Measurements from ENCODE around the gene TECR. TPM values are rescaled to one million over a fixed set of nuclear protein-coding genes. Genes with fewer than 3 reads are reported as not detected.

Gene TECR
- total and polyA plus RNA-seq, 9 of the 15 experiments (the other 6 are each of a cell fraction or from before 2014, with no cell fraction given): 29.3 to 211 (median 81.4) TPM

DNA sequence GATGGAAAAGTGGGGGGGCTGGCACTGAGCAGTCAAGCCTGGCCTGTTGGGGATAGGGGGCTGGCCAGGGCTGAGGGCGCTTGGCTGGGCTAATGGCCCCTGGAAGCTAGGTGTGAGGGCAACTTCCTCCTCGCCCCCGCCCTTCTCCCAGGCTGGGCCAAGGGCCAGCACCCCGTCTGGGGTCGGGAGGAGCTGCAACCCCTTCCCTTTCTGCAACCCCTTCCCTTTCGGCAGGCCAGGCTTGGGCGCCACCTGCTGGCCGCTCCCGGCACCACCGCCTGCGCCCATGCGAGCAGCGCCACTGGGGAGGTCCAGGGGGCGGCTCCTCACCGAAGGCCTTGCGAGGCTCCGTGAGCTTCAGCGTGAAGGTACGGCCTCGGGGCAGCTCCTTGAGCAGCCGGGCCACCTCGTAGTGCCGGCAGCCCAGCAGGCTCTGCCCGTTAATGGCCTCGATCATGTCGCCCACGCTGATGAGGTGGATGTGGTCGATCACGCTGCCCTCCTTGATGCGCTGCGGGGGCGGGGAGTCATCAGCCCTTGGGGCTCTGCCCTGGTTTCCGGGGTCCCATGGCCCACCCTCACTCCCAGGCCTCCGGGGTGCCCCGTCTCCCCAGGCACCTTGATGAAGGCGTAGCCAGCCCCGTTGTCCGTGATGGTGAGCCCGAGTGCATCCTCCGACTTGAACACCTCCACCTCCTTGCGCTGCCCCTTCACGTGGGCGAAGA lies 49.3 kb upstream of the TECR start (continued):
- peak; percentile 99 for TF ChIP-seq ZBTB7A (IDR thresholded peaks at IDR 0.05; ENCODE audit: borderline replicate concordance, control insufficient read depth, low read depth, low read length)
- TF ChIP-seq GABPB1 (CRISPR knock-in tag; IDR thresholded peaks at IDR 0.05): 0 out of 2 replicates have a peak, but pooled peaks have one; percentile 14
- peak; percentile 75 for TF ChIP-seq SMC3 (conservative IDR thresholded peaks at IDR 0.05; ENCODE audit: insufficient read depth, low read depth, low read length)
- peak; percentile 66 for TF ChIP-seq KAT2B (IDR thresholded peaks at IDR 0.05; ENCODE audit: low read depth, low read length)
- TF ChIP-seq, protein P1, sequence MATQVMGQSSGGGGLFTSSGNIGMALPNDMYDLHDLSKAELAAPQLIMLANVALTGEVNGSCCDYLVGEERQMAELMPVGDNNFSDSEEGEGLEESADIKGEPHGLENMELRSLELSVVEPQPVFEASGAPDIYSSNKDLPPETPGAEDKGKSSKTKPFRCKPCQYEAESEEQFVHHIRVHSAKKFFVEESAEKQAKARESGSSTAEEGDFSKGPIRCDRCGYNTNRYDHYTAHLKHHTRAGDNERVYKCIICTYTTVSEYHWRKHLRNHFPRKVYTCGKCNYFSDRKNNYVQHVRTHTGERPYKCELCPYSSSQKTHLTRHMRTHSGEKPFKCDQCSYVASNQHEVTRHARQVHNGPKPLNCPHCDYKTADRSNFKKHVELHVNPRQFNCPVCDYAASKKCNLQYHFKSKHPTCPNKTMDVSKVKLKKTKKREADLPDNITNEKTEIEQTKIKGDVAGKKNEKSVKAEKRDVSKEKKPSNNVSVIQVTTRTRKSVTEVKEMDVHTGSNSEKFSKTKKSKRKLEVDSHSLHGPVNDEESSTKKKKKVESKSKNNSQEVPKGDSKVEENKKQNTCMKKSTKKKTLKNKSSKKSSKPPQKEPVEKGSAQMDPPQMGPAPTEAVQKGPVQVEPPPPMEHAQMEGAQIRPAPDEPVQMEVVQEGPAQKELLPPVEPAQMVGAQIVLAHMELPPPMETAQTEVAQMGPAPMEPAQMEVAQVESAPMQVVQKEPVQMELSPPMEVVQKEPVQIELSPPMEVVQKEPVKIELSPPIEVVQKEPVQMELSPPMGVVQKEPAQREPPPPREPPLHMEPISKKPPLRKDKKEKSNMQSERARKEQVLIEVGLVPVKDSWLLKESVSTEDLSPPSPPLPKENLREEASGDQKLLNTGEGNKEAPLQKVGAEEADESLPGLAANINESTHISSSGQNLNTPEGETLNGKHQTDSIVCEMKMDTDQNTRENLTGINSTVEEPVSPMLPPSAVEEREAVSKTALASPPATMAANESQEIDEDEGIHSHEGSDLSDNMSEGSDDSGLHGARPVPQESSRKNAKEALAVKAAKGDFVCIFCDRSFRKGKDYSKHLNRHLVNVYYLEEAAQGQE (IDR thresholded peaks at IDR 0.05; ENCODE audit: borderline replicate concordance): peak; percentile 65; the same call in 1 of the 2 replicates
- TF ChIP-seq, protein P1 (CRISPR knock-in tag; IDR thresholded peaks at IDR 0.05; ENCODE audit: low read depth): no peak
- 0 out of 2 replicates have a peak, but pooled peaks have one; percentile 21 for TF ChIP-seq MYC (IDR thresholded peaks at IDR 0.05; ENCODE audit: low read depth, low read length)
- TF ChIP-seq MYC (CRISPR knock-in tag; IDR thresholded peaks at IDR 0.05; ENCODE audit: borderline replicate concordance, low read depth): no peak
- TF ChIP-seq SIN3B (IDR thresholded peaks at IDR 0.05; ENCODE audit: low read depth): no peak
- no peak for TF ChIP-seq FIP1L1 (IDR thresholded peaks at IDR 0.05; ENCODE audit: low read depth, low read length, poor library complexity, severe bottlenecking)
- TF ChIP-seq CBFB (CRISPR knock-in tag; IDR thresholded peaks at IDR 0.05): peak; percentile 32; the same call in 1 of the 2 replicates
- TF ChIP-seq, protein P2, sequence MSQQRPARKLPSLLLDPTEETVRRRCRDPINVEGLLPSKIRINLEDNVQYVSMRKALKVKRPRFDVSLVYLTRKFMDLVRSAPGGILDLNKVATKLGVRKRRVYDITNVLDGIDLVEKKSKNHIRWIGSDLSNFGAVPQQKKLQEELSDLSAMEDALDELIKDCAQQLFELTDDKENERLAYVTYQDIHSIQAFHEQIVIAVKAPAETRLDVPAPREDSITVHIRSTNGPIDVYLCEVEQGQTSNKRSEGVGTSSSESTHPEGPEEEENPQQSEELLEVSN (IDR thresholded peaks at IDR 0.05; ENCODE audit: borderline replicate concordance in 1 of 2, extremely low read depth in 1 of 2, insufficient read depth in 1 of 2, insufficient read length in 1 of 2, low read depth in 1 of 2, low read length in 1 of 2, poor library complexity in 1 of 2, severe bottlenecking in 1 of 2): peak in 1 of 2 experiments; percentile 39
- peak; percentile 20 for TF ChIP-seq RBM22 (IDR thresholded peaks at IDR 0.05; ENCODE audit: low read depth, low read length, poor library complexity, severe bottlenecking)
- peak; percentile 58 to 82 for TF ChIP-seq RAD21 (CRISPR knock-in tag; conservative IDR thresholded peaks at IDR 0.05 in 1 of 2, IDR thresholded peaks at IDR 0.05 in 1 of 2)
- TF ChIP-seq BMI1 (IDR thresholded peaks at IDR 0.05; ENCODE audit: low read length): no peak
- TF ChIP-seq, protein P3, sequence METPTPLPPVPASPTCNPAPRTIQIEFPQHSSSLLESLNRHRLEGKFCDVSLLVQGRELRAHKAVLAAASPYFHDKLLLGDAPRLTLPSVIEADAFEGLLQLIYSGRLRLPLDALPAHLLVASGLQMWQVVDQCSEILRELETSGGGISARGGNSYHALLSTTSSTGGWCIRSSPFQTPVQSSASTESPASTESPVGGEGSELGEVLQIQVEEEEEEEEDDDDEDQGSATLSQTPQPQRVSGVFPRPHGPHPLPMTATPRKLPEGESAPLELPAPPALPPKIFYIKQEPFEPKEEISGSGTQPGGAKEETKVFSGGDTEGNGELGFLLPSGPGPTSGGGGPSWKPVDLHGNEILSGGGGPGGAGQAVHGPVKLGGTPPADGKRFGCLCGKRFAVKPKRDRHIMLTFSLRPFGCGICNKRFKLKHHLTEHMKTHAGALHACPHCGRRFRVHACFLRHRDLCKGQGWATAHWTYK (CRISPR knock-in tag; IDR thresholded peaks at IDR 0.05): 0 out of 2 replicates have a peak, but pooled peaks have one; percentile 57
